ENCODE measurements around the gene RNF144A.

RNF144A gene

GRCh38 chr2:6957031-6957714 lies 40.0 kb downstream of the RNF144A start:
- DNase-seq (ENCODE audit: low spot score), result no peak
- TF ChIP-seq, protein P1, sequence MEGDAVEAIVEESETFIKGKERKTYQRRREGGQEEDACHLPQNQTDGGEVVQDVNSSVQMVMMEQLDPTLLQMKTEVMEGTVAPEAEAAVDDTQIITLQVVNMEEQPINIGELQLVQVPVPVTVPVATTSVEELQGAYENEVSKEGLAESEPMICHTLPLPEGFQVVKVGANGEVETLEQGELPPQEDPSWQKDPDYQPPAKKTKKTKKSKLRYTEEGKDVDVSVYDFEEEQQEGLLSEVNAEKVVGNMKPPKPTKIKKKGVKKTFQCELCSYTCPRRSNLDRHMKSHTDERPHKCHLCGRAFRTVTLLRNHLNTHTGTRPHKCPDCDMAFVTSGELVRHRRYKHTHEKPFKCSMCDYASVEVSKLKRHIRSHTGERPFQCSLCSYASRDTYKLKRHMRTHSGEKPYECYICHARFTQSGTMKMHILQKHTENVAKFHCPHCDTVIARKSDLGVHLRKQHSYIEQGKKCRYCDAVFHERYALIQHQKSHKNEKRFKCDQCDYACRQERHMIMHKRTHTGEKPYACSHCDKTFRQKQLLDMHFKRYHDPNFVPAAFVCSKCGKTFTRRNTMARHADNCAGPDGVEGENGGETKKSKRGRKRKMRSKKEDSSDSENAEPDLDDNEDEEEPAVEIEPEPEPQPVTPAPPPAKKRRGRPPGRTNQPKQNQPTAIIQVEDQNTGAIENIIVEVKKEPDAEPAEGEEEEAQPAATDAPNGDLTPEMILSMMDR (IDR thresholded peaks at IDR 0.05; ENCODE audit: extremely low read depth, missing control alignments), result no peak

- no peak for DNase-seq (ENCODE audit: low spot score)
- TF ChIP-seq, protein P1 (IDR thresholded peaks at IDR 0.05; ENCODE audit: extremely low read depth, missing control alignments), result no peak
These were observed 40.9 kb downstream of the RNF144A start for GRCh38 chr2:6957910-6958615.

DNA sequence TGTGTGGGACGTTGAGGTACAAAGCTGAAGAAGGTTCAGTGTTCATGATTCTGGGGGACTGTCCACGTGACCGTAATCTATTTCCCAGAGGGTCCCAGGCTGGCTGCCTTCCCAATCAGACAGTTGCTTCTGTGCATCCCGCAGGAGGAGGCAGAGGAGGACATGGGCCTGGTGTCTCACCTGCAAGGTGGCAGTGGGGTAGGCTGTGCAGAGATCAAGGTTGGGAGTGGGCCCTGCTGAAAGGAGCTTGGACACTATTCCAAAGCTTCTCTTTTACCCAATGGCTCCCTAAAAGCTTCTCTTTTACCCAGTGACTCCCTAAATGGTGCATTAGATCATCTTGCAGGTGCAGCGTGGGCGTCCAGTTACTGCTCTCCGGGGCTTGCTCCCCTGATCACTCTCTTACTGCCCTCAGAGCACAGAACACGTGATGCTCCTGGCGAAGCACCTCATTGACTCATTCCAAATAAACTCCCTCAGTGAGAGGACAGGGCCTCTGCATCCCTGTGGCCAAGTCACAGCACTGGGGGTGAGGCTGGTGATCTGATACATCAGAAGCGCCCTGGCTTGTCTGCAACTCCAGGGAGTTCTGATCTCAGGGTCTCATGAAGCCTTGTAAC lies 41.5 kb downstream of the RNF144A start:
- TF ChIP-seq, protein P1 (IDR thresholded peaks at IDR 0.05; ENCODE audit: extremely low read depth, missing control alignments), result no peak
- DNase-seq (ENCODE audit: low spot score), result no peak

- no peak for DNase-seq (ENCODE audit: low spot score)
- TF ChIP-seq, protein P1 (IDR thresholded peaks at IDR 0.05; ENCODE audit: extremely low read depth, missing control alignments), result no peak
These were observed 42.5 kb downstream of the RNF144A start for GRCh38 chr2:6959751-6960150.

GRCh38 chr2:6960659-6961058 lies 43.4 kb downstream of the RNF144A start:
- DNase-seq (ENCODE audit: low spot score), result no peak
- TF ChIP-seq, protein P1 (IDR thresholded peaks at IDR 0.05; ENCODE audit: extremely low read depth, missing control alignments), result no peak

GRCh38 chr2:6963727-6964126 lies 46.5 kb downstream of the RNF144A start:
- no peak for DNase-seq (ENCODE audit: low spot score)
- TF ChIP-seq, protein P1 (IDR thresholded peaks at IDR 0.05; ENCODE audit: extremely low read depth, missing control alignments), result no peak

Data from GM20000 (cell line).